Ovary (tissue), 1 donor: Measurements from ENCODE around the gene RHOD.

ENCODE experiments used
- EP300 ChIP-seq: sonication (generic); formaldehyde crosslinking; IDR thresholded peaks from one replicate; pipeline ENCODE4 v1.6.1; 2017; ENCODE audit warnings: antibody characterized with exemption
- POLR2A ChIP-seq: fragments of 450-650 bp; IDR thresholded peaks from one replicate; pipeline ENCODE4 v1.6.1; 2017; ENCODE audit warnings: antibody characterized with exemption, mild to moderate bottlenecking, moderate library complexity

- no peak for TF ChIP-seq EP300
- TF ChIP-seq POLR2A, result no peak
Observed at GRCh38 chr11:67117176-67117575, 60.5 kb downstream of the RHOD start.
